ENCODE measurements around the gene MAP3K5.
"Not testable (repeated sequence)": the region's sequence is repeated elsewhere in the genome, so short reads cannot be mapped to it uniquely, and the experiment has no call there.

MAP3K5 gene

DNA sequence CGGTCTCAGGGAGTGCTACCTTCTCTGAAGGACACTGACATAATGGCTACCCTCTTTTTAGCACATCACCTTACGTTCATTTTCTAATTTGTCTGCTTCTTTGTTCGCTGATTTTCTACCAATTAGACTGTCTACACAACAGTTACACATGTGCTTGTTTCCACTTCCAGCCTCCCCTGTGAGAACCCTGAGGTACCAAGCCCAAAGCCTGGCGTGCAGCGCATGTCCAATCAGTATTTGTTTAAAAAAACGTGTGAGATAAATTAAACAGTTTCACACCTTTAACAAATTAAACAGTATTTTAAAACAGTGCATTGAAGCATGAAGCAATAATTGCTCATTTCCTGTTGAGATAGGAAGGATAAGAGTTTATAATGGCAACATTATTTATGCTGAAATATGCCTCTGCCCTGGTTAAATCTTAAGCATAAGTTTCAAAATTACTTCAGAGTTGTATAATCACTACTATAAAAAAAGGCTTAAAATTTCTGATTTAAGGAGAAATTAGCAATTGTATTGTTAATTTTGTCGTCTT is 88.9 kb downstream of the MAP3K5 start:
- H3K4me3 ChIP-seq (ENCODE audit: low read length), result no peak overlapping the region
- TF ChIP-seq, protein P1, sequence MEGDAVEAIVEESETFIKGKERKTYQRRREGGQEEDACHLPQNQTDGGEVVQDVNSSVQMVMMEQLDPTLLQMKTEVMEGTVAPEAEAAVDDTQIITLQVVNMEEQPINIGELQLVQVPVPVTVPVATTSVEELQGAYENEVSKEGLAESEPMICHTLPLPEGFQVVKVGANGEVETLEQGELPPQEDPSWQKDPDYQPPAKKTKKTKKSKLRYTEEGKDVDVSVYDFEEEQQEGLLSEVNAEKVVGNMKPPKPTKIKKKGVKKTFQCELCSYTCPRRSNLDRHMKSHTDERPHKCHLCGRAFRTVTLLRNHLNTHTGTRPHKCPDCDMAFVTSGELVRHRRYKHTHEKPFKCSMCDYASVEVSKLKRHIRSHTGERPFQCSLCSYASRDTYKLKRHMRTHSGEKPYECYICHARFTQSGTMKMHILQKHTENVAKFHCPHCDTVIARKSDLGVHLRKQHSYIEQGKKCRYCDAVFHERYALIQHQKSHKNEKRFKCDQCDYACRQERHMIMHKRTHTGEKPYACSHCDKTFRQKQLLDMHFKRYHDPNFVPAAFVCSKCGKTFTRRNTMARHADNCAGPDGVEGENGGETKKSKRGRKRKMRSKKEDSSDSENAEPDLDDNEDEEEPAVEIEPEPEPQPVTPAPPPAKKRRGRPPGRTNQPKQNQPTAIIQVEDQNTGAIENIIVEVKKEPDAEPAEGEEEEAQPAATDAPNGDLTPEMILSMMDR (IDR thresholded peaks at IDR 0.05; ENCODE audit: insufficient read depth, low read depth, low read length, missing control alignments), result no peak
- no peak for DNase-seq (ENCODE audit: low read depth)

DNA sequence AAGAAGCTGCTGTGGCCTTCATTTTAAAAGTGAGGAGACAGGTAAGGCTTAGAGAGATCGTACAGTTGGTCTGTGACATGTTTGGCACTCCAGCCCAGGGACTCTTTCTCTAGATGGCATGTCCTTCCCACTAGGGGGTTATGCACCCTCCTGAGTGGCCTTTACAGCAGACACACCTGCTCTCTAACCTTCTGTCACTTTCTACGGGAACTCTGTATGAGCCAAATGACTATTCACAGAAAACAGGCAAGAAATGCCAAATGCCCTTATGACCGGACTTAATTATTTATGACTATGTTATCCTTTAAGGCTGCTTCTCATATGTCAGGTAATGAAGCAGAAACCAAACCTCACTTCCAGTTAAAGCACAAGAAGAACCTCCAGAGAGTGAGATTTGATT is 91.2 kb downstream of the MAP3K5 start:
- TF ChIP-seq, protein P1 (IDR thresholded peaks at IDR 0.05; ENCODE audit: insufficient read depth, low read depth, low read length, missing control alignments), result no peak
- no peak for DNase-seq (ENCODE audit: low read depth)
- no peak overlapping the region for H3K4me3 ChIP-seq (ENCODE audit: low read length)

DNA sequence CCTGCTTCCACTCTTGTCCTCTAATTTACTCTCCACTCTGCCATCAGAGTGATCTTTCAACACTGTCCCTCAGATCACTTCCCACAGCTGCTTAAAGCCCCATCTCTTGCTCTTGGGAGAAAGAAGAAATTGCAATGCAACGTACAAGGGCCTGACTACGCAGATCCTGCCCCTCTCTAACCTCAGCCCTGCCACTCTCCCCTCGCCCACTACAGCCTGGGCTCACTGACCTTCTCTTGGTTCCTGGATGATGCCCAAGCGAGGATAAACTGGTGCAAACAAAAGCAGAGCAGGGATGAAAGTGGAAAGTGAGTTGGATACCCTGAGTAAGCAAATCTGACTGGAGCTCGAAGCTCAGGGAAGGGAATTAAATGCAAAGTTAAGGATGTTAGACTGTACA is 92.9 kb downstream of the MAP3K5 start:
- no peak for DNase-seq (ENCODE audit: low read depth)
- TF ChIP-seq, protein P1 (IDR thresholded peaks at IDR 0.05; ENCODE audit: insufficient read depth, low read depth, low read length, missing control alignments), result no peak
- H3K4me3 ChIP-seq (ENCODE audit: low read length), result no peak overlapping the region

DNA sequence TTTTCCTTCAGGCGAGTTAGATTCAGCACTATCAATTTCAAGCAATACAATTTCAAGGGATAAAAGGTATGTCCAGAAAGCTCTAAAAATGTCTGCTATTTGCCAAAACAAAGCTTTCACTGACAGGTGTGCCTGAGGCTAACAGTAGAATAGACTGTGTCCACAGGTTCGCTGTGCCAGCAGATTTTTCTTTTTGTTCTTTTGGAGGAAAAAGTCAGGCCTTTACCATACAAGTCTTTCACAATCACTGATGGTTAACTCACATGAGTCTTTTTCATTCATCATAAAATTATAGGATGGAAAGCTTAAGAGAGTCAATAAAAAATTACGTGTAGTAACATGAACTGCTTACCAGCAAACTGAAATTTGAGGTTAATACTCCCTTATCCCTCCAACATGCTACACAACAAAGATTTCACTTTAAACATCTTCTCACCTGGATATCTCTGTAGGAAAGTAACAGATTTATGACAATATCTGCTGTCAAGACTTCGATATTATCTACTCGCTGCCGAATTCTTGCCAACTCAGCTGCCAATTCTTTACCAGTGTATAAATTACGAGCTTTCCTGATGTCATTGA is 95.4 kb downstream of the MAP3K5 start:
- DNase-seq (ENCODE audit: low read depth), result peak; percentile 75
- peak overlapping the region; percentile 16 for H3K4me3 ChIP-seq (ENCODE audit: low read length)
- TF ChIP-seq, protein P1 (IDR thresholded peaks at IDR 0.05; ENCODE audit: insufficient read depth, low read depth, low read length, missing control alignments), result no peak

DNA sequence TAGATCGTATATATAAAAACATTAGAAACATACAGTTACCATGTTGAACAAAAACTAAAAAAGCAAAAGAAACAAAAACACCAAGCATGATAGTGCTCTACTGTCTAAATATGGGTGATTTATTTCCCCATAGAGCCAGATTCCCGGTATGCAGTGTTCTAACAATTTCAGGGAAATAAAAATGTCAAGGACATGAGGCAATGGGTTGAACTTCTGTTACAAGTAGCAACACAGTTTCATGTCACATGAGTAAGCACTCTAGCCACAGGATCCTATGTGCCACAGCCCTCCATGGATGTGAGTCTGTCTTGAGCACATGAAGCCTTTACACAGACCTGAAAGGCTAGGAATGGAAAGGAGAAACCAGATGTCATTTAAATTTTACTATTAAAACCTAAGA is 96.0 kb downstream of the MAP3K5 start:
- TF ChIP-seq, protein P1 (IDR thresholded peaks at IDR 0.05; ENCODE audit: insufficient read depth, low read depth, low read length, missing control alignments), result no peak
- no peak overlapping the region for H3K4me3 ChIP-seq (ENCODE audit: low read length)
- peak; percentile 85 for DNase-seq (ENCODE audit: low read depth)

DNA sequence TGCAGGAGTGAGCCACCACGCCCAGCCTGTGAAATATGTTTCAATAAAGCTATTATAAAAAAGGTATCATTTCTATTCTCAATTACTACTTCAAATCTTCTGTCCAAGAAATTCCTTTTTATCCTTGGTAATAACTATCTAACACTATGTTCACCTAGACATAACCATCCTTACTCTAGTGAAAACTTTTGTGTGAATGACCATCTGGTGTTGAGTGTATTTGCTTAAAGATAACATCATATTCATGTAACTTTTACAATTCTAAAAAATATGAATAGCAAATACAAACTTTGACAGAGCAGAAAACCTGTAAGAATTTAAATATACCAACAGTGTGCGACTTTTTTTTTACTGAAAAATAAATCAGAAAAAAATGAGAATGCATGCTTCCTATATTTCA is 96.9 kb downstream of the MAP3K5 start:
- H3K4me3 ChIP-seq (ENCODE audit: low read length), result no peak overlapping the region
- no peak for DNase-seq (ENCODE audit: low read depth)
- TF ChIP-seq, protein P1 (IDR thresholded peaks at IDR 0.05; ENCODE audit: insufficient read depth, low read depth, low read length, missing control alignments), result no peak

DNA sequence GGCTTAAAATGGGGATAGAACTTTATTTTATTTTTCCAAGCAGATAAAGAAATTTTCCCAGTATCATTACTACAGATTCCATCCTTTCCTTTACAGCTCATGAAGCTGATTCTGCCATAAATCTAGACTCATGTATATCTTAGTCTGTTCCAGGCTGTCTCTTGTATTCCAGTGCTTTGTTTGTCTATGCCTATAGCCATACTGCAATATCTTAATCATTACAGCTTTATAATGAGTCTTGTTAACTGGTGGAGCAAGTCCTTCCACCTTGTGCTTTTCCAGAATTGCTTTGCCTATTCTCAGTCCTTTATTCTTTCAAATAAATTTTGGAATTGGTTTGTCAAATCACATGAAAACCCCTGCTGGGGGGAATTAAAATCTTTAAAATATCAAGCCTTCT is 99.2 kb downstream of the MAP3K5 start:
- peak; percentile 57 for DNase-seq (ENCODE audit: low read depth)
- H3K4me3 ChIP-seq (ENCODE audit: low read length), result no peak overlapping the region
- TF ChIP-seq, protein P1 (IDR thresholded peaks at IDR 0.05; ENCODE audit: insufficient read depth, low read depth, low read length, missing control alignments), result no peak

DNA sequence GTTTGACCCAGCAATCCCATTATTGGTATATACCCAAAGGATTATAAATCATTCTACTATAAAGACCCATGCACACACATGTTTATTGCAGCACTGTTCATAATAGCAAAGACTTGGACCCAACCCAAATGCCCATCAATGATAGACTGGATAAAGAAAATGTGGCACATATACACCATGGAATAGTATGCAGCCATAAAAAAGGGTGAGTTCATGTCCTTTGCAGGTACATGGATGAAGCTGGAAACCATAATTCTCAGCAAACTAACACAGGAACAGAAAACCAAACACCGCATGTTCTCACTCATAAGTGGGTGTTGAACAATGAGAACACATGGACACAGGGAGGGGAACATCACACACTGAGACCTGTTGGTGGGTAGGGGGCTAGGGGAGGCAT is 104.4 kb downstream of the MAP3K5 start:
- DNase-seq (ENCODE audit: low read depth); H3K4me3 ChIP-seq (ENCODE audit: low read length): not testable (repeated sequence)
